ENCODE measurements around the gene MAPK4.

DNA sequence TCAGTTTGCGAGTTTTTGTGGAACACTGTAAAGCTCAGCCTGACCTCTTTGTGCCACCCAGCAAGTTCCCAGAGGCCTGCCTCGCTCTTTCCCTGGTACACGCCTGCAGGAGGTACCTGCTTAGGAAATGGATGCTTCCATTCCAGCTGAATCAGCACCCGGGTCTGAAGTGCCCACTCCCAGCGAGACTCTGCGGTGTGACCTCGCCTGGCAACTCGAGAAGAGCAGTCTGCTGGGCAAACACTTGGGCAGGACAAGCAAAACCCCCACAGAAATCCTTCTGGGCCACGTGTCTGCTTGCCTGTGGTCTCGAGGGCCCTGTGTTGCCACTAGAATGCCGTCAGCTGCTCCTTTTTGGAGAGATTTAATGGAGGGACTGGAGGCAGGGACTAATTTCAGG lies 127.6 kb downstream of the MAPK4 start:
- TF ChIP-seq, protein P1, sequence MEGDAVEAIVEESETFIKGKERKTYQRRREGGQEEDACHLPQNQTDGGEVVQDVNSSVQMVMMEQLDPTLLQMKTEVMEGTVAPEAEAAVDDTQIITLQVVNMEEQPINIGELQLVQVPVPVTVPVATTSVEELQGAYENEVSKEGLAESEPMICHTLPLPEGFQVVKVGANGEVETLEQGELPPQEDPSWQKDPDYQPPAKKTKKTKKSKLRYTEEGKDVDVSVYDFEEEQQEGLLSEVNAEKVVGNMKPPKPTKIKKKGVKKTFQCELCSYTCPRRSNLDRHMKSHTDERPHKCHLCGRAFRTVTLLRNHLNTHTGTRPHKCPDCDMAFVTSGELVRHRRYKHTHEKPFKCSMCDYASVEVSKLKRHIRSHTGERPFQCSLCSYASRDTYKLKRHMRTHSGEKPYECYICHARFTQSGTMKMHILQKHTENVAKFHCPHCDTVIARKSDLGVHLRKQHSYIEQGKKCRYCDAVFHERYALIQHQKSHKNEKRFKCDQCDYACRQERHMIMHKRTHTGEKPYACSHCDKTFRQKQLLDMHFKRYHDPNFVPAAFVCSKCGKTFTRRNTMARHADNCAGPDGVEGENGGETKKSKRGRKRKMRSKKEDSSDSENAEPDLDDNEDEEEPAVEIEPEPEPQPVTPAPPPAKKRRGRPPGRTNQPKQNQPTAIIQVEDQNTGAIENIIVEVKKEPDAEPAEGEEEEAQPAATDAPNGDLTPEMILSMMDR (IDR thresholded peaks at IDR 0.05): no peak
- no peak for TF ChIP-seq POLR2A (IDR thresholded peaks at IDR 0.05)

Measured in testis (tissue), 2 donors.